ENCODE results near the gene ITGAD. TPM values are rescaled to one million over a fixed set of nuclear protein-coding genes. Genes with fewer than 3 reads are reported as not detected.

The ITGAD gene
- total RNA-seq, 1 experiment from 2014 or later = not detected

- CTCF ChIA-PET = no interaction called here
- peak; percentile 62; the same call in 1 of the 2 replicates for ATAC-seq
- no peak overlapping the region for H3K4me2 ChIP-seq (ENCODE audit: low read length)
Measured at GRCh38 chr16:31382485-31383161, 10.5 kb upstream of the ITGAD start.

GRCh38 chr16:31385680-31386079, 7.5 kb upstream of the ITGAD start:
- DNase-seq = peak; percentile 38
- TF ChIP-seq EZH2phosphoT487 (IDR thresholded peaks at IDR 0.05; ENCODE audit: borderline replicate concordance, low read length) = no peak
- ChIA-PET CTCF (no interaction called here), POLR2A (ENCODE audit: unreplicated experiment) (interaction anchor here (0.6 kb wide), 1 partner anchor 28 kb away, joined by 3 read pairs; no protein-coding TSS in a partner anchor)
- ATAC-seq = no peak
- Histone ChIP-seq H3F3A (ENCODE audit: low read length, unreplicated experiment) (no peaks in the 10 kb centered on the region), H3K27me3 (ENCODE audit: low read length) (no peaks in the 10 kb centered on the region), H3K9ac (ENCODE audit: low read length) (no peak overlapping the region), H3K9me2 (replicated peaks; ENCODE audit: low read length) (no peaks in the 10 kb centered on the region), H3K27ac (ENCODE audit: low read length) (peak overlapping the region; percentile 72), H2AFZ (ENCODE audit: low read length) (no peak overlapping the region), H3K4me3 (ENCODE audit: low read length) (no peak overlapping the region), H3K79me2 (ENCODE audit: low read length) (no peaks in the 10 kb centered on the region), H3K9me3 (ENCODE audit: low read length) (no peaks in the 10 kb centered on the region), H4K20me1 (ENCODE audit: low read length) (no peaks in the 10 kb centered on the region), H3K4me2 (ENCODE audit: low read length) (peak overlapping the region; percentile 38; the same call in 1 of the 2 replicates), H3K36me3 (ENCODE audit: low read depth, low read length) (no peaks in the 10 kb centered on the region), H3K4me1 (ENCODE audit: insufficient read depth, low read length) (peaks cover 20% of the 10 kb centered on the region)
- intact Hi-C loops (cut with micrococcal nuclease) = no loop called here
- no TSS peak for BruUV-seq (replicated peaks)

More at GRCh38 chr16:31382485-31383161, 10.5 kb upstream of the ITGAD start:
- no peak overlapping the region for H3K4me3 ChIP-seq (ENCODE audit: low read length)
- no peaks in the 10 kb centered on the region for H3K79me2 ChIP-seq (ENCODE audit: low read length)
- peak; percentile 44 for DNase-seq
- H3K9me2 ChIP-seq (replicated peaks; ENCODE audit: low read length) = no peaks in the 10 kb centered on the region
- no peaks in the 10 kb centered on the region for H3K27me3 ChIP-seq (ENCODE audit: low read length)
- H3F3A ChIP-seq (ENCODE audit: low read length, unreplicated experiment) = no peaks in the 10 kb centered on the region
- H3K27ac ChIP-seq (ENCODE audit: low read length) = no peak overlapping the region
- H3K9ac ChIP-seq (ENCODE audit: low read length) = no peak overlapping the region
- H2AFZ ChIP-seq (ENCODE audit: low read length) = no peak overlapping the region
- TF ChIP-seq CTCF (conservative IDR thresholded peaks at IDR 0.05; ENCODE audit: low read depth, low read length) = peak; percentile 77
- TF ChIP-seq EZH2phosphoT487 (IDR thresholded peaks at IDR 0.05; ENCODE audit: borderline replicate concordance, low read length) = no peak
- BruUV-seq (replicated peaks) = no TSS peak
- POLR2A ChIA-PET (ENCODE audit: unreplicated experiment) = no interaction called here
- H3K9me3 ChIP-seq (ENCODE audit: low read length) = no peaks in the 10 kb centered on the region
- H3K36me3 ChIP-seq (ENCODE audit: low read depth, low read length) = no peaks in the 10 kb centered on the region
- no peaks in the 10 kb centered on the region for H4K20me1 ChIP-seq (ENCODE audit: low read length)
- intact Hi-C loops (cut with micrococcal nuclease) = no loop called here
- peaks cover 20% of the 10 kb centered on the region for H3K4me1 ChIP-seq (ENCODE audit: insufficient read depth, low read length)

- Histone ChIP-seq H3F3A (ENCODE audit: low read length, unreplicated experiment) (no peaks in the 10 kb centered on the region), H3K9ac (ENCODE audit: low read length) (no peak overlapping the region), H3K4me2 (ENCODE audit: low read length) (peak overlapping the region; percentile 51), H3K27me3 (ENCODE audit: low read length) (no peaks in the 10 kb centered on the region), H4K20me1 (ENCODE audit: low read length) (no peaks in the 10 kb centered on the region), H3K79me2 (ENCODE audit: low read length) (no peaks in the 10 kb centered on the region), H3K4me1 (ENCODE audit: insufficient read depth, low read length) (peaks cover 20% of the 10 kb centered on the region), H3K9me2 (replicated peaks; ENCODE audit: low read length) (no peaks in the 10 kb centered on the region), H2AFZ (ENCODE audit: low read length) (no peak overlapping the region), H3K36me3 (ENCODE audit: low read depth, low read length) (no peaks in the 10 kb centered on the region), H3K9me3 (ENCODE audit: low read length) (no peaks in the 10 kb centered on the region), H3K27ac (ENCODE audit: low read length) (peak overlapping the region; percentile 72), H3K4me3 (ENCODE audit: low read length) (0 out of 2 replicates have a peak overlapping the region, but pooled peaks have one; percentile 13)
- peak; percentile 73 for DNase-seq
- TF ChIP-seq EZH2phosphoT487 (IDR thresholded peaks at IDR 0.05; ENCODE audit: borderline replicate concordance, low read length) (no peak), EZH2 (IDR thresholded peaks at IDR 0.05; ENCODE audit: low read length, unreplicated experiment) (no peak), CTCF (conservative IDR thresholded peaks at IDR 0.05; ENCODE audit: low read depth, low read length) (no peak)
- BruUV-seq (replicated peaks) = no TSS peak
- ATAC-seq = peak; percentile 77
- intact Hi-C loops (cut with micrococcal nuclease) = no loop called here
- POLR2A ChIA-PET (ENCODE audit: unreplicated experiment) = interaction anchor here (0.6 kb wide), 2 partner anchors 28 to 314 kb away, joined by 3 to 4 read pairs; no protein-coding TSS in a partner anchor
- CTCF ChIA-PET = no interaction called here
Measured at GRCh38 chr16:31386157-31386984, 6.8 kb upstream of the ITGAD start.

Measured in PC-3 (cell line).